Upper lobe of right lung (tissue), 1 donor: ENCODE data around the gene SLC66A3. TPM values are rescaled to one million over a fixed set of nuclear protein-coding genes. Genes with fewer than 3 reads are reported as not detected.

ENCODE experiments used
- ATAC-seq: fragments of 200-7000 bp; cut with Tn5 transposase; one replicate; pipeline ENCODE4 v1.9.1; 2020; ENCODE audit warnings: mild to moderate bottlenecking, moderate library complexity
- DNase-seq: peaks from one replicate; pipeline ENCODE4 v3.0.0-alpha.2; 2020
- H3K27ac ChIP-seq: fragments of 200-600 bp; one replicate; pipeline ENCODE4 v1.8.0; 2022
- H3K27me3 ChIP-seq: fragments of 200-600 bp; one replicate; pipeline ENCODE4 v1.8.0; 2022; ENCODE audit warnings: mild to moderate bottlenecking
- H3K36me3 ChIP-seq: fragments of 200-600 bp; one replicate; pipeline ENCODE4 v1.8.0; 2022
- H3K4me1 ChIP-seq: fragments of 200-600 bp; one replicate; pipeline ENCODE4 v1.8.0; 2022
- H3K4me3 ChIP-seq: fragments of 200-600 bp; one replicate; pipeline ENCODE4 v1.8.0; 2022; ENCODE audit warnings: mild to moderate bottlenecking
- H3K9me3 ChIP-seq: fragments of 200-600 bp; one replicate; pipeline ENCODE4 v1.8.0; 2022
- CTCF ChIP-seq: fragments of 200-600 bp; IDR thresholded peaks from one replicate; pipeline ENCODE4 v1.8.0; 2022; ENCODE audit warnings: antibody characterized with exemption
- intact Hi-C: fragments of 100-400 bp; cut with DNase I; formaldehyde crosslinking; loops from one replicate; pipeline ENCODE4 v1.11.0; 2022
- total RNA-seq: library from RNA; stranded (reverse); fragmentation: NEBNext Ultra II Directional; extraction: Animal tissue kit (Norgen Biotek cat#: 25700); gene quantifications from one replicate; pipeline ENCODE4 v1.2.1, GENCODE V29; 2021
- donor health status: DM: no; HTN: yes; CAD: no; lungs with severe emphysema.

The SLC66A3 gene
- total RNA-seq, 1 donor from 2014 or later, result 21.2 TPM

- intact Hi-C loops, result loop anchor here (5.0 kb wide), 1 partner anchor 289 kb away; no protein-coding TSS in a partner anchor
- Histone ChIP-seq H3K4me3 (no peak overlapping the region), H3K27ac (no peak overlapping the region), H3K9me3 (no peaks in the 10 kb centered on the region), H3K36me3 (no peaks in the 10 kb centered on the region), H3K27me3 (no peaks in the 10 kb centered on the region), H3K4me1 (no peaks in the 10 kb centered on the region)
- TF ChIP-seq CTCF, result no peak
- peak; percentile 4 for ATAC-seq
- no peak for DNase-seq
Observed at GRCh38 chr2:11121099-11121822, 34.0 kb upstream of the SLC66A3 start.

GRCh38 chr2:11121823-11122155, 33.5 kb upstream of the SLC66A3 start:
- Histone ChIP-seq H3K9me3 (no peaks in the 10 kb centered on the region), H3K27me3 (no peaks in the 10 kb centered on the region), H3K4me3 (no peak overlapping the region), H3K27ac (no peak overlapping the region), H3K4me1 (no peaks in the 10 kb centered on the region), H3K36me3 (no peaks in the 10 kb centered on the region)
- no peak for DNase-seq
- ATAC-seq, result no peak
- intact Hi-C loops, result loop anchor here (5.0 kb wide), 1 partner anchor 289 kb away; no protein-coding TSS in a partner anchor
- no peak for TF ChIP-seq CTCF

- H3K27ac ChIP-seq, result no peak overlapping the region
- DNase-seq (no peak), ATAC-seq (no peak)
- intact Hi-C loops, result loop anchor here (5.0 kb wide), 1 partner anchor 290 kb away; no protein-coding TSS in a partner anchor
- no peaks in the 10 kb centered on the region for H3K9me3 ChIP-seq
- no peaks in the 10 kb centered on the region for H3K4me1 ChIP-seq
- H3K27me3 ChIP-seq, result no peaks in the 10 kb centered on the region
- no peak overlapping the region for H3K4me3 ChIP-seq
- H3K36me3 ChIP-seq, result no peaks in the 10 kb centered on the region
- TF ChIP-seq CTCF, result no peak
Observed at GRCh38 chr2:11122380-11122779, 32.9 kb upstream of the SLC66A3 start.

- H3K27me3 ChIP-seq, result no peaks in the 10 kb centered on the region
- H3K4me3 ChIP-seq, result no peak overlapping the region
- H3K4me1 ChIP-seq, result peaks cover under 1% of the 10 kb centered on the region
- no peak for DNase-seq
- no peaks in the 10 kb centered on the region for H3K9me3 ChIP-seq
- TF ChIP-seq CTCF, result no peak
- intact Hi-C loops, result loop anchor here (5.0 kb wide), 1 partner anchor 291 kb away; no protein-coding TSS in a partner anchor
- H3K36me3 ChIP-seq, result no peaks in the 10 kb centered on the region
- ATAC-seq, result peak; percentile 4
- H3K27ac ChIP-seq, result no peak overlapping the region
Observed at GRCh38 chr2:11123001-11123809, 32.1 kb upstream of the SLC66A3 start.

- Histone ChIP-seq H3K27ac (no peak overlapping the region), H3K4me1 (peaks cover 7% of the 10 kb centered on the region), H3K27me3 (no peaks in the 10 kb centered on the region), H3K4me3 (no peak overlapping the region), H3K9me3 (no peaks in the 10 kb centered on the region), H3K36me3 (no peaks in the 10 kb centered on the region)
- ATAC-seq (peak; percentile 83), DNase-seq (peak; percentile 80)
- intact Hi-C loops, result loop anchor here (5.0 kb wide), 1 partner anchor 292 kb away; no protein-coding TSS in a partner anchor
- peak; percentile 74 for TF ChIP-seq CTCF
Observed at GRCh38 chr2:11123856-11124759, 31.2 kb upstream of the SLC66A3 start.
